DLD1 (cell line): ENCODE data around the gene DPYD.

Experiments
- in situ Hi-C: cut with HindIII; loops from 2 replicates; pipeline ENCODE4 v1.10.0; 2017; ENCODE audit warnings: low sequenced_read_pairs

DPYD gene

GRCh38 chr1:97630948-97631347, 289.9 kb downstream of the DPYD start:
- in situ Hi-C loops: no loop called here

DNA sequence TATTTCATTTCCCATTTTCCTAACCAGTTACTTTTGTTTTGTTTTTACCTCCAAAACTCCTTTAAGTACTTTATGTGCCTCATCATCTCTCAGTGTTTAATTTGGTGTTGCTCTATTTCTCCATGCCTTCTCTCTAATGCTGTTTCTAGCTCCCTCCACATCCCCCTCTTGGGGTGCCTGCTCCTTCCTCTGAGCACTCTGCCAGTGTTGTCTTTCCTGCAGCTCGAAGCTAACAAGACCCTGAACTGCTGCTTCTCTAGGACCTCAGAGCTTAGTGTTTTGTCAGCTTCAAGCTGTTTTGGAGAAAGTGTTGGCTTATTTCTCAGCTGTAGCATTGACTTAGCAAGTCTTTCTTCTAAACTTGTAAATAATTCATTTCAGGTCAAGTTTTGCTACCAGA, 290.6 kb downstream of the DPYD start:
- in situ Hi-C loops: no loop called here

- in situ Hi-C loops: no loop called here
Measured at GRCh38 chr1:97623220-97623619, 297.6 kb downstream of the DPYD start.

- in situ Hi-C loops: no loop called here
Measured at GRCh38 chr1:97621955-97622354, 298.9 kb downstream of the DPYD start.

DNA sequence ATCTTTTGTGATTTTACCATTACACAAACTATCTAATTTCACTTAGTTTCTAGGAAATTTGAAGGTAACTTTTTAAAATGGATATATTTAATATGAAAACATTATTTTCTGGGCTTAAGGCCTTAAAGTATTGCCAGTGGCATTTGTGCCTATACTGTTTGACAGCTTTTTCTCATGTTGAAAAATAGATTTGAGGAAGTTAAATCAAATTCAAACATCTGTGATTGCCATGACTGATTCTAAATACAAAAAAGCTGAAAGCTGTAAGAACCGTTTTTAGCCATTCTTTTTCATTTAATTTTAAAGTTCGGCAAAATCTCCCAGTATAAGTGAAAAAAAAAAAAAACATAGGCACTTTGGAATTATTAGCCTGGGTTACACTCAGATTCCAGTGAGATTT, 301.1 kb downstream of the DPYD start:
- in situ Hi-C loops: no loop called here

GRCh38 chr1:97610748-97611147, 310.1 kb downstream of the DPYD start:
- in situ Hi-C loops: no loop called here

GRCh38 chr1:97610102-97610501, 310.7 kb downstream of the DPYD start:
- in situ Hi-C loops: no loop called here

- in situ Hi-C loops: no loop called here
Measured at GRCh38 chr1:97608272-97608671, 312.6 kb downstream of the DPYD start.

- in situ Hi-C loops: no loop called here
Measured at GRCh38 chr1:97603776-97604175, 317.1 kb downstream of the DPYD start.

DNA sequence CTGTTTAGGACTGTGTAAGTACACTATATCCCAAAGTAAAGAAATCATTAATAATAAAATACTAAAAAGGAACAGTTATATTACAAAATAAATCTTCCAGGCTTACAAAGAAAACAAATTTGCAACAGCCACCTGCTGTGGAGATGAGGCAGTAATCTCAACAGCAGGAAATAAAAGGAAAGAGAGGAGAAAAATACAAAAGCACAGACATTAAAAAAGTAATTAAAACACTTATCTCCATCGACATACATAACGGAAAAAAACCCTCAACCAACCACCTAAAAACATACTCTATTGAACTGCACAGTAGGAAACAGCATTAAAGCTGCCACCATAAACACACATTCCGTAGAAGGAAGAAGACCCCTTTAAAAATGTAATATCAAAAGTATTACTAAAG, 317.6 kb downstream of the DPYD start:
- in situ Hi-C loops: no loop called here

DNA sequence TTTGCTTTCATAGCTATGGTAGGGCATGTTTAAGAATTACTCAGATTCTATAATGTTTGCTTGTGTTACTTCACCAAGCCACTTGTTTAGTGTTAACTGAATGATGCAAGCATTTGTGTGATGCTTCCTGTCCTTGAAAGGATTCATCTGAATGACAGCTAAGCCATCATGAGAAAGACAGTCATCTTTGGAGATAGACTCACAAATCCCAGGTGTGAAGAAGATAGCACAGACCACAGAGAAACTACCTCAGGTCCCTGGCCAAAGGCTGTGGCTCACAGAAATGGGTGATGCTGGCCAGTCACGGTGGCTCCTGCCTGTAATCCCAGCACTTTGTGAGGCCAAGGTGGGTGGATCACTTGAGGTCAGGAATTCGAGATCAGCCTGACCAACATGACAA, 321.4 kb downstream of the DPYD start:
- in situ Hi-C loops: no loop called here

- in situ Hi-C loops: no loop called here
Measured at GRCh38 chr1:97593192-97593591, 327.6 kb downstream of the DPYD start.

- in situ Hi-C loops: no loop called here
Measured at GRCh38 chr1:97588772-97589171, 332.1 kb downstream of the DPYD start.

DNA sequence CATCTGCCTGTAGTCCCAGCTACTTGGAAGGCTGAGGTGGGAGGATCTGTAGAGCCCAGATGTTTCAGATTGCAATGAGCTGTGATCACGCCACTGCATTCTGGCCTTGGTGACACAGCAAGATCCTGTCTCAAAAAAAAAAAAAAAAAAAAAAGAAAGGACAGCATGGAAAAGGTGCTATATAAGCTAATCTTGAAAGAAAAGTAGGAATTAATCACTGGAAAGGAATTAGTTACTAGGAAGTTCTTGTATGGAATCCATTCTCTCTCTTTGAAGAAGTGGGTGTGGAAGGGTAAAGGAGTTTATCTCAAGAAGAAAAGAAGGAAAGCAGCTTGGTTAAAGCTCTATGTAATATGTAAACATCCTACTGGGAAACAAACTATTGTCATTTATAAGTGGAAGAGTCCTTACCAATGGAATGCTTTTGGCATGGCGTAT, 339.2 kb downstream of the DPYD start:
- in situ Hi-C loops: no loop called here

DNA sequence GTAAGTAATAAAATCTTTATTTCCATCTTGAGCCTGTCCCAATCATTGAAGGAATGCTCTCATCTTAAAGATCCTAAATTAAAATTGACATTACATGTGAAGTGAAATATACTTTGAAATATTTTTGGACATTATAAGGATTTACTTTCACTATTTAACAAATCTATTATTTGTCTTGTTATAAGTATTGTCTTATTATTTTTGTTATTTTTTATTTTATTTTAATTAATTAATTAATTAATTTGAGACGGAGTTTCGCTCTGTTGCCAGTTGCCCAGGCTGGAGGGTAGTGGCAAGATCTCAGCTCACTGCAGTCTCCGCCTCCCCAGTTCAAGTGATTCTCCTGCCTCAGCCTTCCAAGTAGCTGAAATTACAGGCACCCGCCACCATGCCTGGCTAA, 343.2 kb downstream of the DPYD start:
- in situ Hi-C loops: no loop called here

- in situ Hi-C loops: no loop called here
Measured at GRCh38 chr1:97573553-97573952, 347.3 kb downstream of the DPYD start.

DNA sequence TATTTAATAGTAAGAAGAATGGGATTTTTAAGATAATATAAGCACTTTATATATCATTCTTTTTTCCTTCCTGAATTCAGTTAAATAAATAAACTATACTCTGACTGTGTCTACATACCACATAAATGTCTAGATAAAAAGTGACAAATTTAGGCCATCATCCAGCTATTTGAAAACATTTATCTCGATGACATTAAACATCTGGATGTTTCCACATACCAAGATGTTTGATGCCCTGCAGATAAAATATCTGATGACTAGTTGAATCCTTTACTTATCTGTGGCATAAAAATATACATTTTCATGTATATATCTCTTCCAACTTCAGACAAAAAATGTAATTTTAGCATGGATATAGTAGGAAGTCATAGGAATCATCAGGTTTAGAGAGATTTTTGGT, 348.3 kb downstream of the DPYD start:
- in situ Hi-C loops: no loop called here

DNA sequence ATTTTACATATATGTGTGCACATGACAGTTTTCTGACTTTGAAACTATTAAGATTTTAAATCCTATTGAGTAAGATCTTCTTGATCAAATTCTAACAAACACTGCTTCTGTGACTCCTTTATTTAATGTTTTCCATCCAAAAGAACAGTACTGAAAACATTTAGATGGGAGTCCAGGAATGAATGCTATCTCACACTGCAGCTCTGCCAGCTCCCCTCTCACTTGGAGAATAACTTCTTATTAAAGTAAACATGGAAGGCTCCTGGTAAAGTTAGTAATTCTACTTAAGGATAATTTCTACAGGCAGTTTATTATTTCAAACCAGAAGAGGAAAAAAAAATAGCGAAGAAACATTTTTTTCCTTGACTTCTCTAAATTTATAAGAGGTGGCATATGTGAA, 349.1 kb downstream of the DPYD start:
- in situ Hi-C loops: no loop called here

DNA sequence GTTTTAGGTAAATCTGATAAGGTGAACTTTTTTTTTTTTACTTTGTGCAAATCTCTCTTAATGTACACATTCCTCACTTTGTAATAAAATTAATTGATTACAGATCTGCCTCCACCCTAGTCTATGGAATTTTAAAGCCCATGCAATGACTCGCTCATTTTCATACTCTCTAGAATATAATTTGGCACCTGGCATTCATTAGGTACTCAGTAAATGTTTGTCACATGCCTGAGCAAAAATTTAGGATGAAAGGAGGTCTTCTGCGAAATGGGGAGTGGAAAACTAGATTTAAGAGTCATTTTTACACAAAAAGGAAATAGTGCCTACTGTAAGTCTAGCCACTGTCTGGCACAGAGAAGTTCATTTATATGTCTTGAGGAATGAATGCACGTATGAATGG, 350.1 kb downstream of the DPYD start:
- in situ Hi-C loops: no loop called here

DNA sequence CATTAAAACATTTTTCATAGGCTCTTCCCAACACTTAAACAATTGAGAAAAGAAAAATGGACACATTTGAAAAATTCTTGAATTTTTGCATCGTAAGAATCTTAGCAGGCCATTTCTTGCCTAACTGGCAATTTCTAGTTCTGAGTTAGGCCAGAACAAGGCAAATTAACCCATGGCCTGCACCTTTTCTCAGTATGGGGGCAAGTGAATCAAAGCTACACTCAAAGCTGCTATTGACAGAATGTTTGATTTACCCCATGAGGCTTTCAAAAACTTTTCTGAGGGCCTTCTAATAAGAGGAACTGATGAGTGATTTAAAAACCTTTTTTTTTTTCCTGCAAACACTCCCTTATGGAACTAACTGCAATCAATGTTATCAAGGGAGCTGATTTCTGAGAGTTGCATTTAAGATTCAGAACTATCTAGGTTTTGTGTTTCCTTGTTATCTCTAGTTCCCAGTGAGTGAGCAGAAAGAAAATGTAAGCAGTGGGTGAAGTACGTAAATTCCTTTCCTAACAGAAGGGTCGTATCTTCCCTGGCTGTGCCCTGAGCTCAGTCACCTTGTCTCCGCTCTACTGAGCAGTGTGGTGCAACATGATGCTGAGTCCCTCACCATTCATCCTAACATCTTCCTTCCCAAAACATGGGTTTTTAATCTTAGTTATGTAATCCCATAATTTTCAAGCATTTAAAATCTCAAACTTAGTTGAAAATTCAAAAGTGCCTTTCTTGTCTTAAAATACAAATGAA, 353.7 kb downstream of the DPYD start:
- in situ Hi-C loops: no loop called here

DNA sequence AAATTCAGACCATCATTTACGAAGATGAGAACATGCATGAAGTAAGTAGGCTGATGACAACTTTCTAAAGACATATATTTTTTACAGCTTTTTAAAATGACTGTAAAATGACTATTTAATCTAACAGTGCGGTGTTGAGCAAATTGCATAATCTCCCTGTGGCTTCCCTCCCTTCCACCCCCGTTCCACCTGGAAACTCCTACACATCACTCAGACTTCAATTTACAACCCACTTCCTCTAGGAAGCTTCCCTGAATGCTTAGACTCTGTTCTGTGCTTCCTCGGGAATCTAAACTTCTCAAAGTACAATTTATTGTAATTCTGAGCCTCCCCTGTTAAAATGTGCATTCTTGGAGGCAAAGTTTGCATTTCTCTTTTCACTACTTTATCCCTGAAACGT, 354.9 kb downstream of the DPYD start:
- in situ Hi-C loops: no loop called here

DNA sequence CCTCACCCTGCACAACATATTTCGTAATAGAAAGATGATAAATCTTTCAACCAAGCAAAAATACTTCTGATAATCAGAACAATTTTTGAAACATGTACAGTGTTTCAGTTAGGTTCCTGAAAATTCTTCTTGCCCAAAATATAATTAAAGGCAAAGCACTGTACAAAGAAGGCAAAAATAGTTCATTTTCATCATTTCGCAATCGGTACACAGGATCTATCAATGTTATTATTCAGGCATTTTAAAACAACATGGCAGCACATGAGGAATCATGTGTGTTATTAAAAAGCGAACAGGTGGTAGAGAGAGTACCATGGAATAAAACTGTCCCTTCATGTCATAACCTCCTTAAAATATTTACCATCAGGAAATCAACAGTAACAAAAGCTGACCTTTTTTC, 356.9 kb downstream of the DPYD start:
- in situ Hi-C loops: no loop called here

DNA sequence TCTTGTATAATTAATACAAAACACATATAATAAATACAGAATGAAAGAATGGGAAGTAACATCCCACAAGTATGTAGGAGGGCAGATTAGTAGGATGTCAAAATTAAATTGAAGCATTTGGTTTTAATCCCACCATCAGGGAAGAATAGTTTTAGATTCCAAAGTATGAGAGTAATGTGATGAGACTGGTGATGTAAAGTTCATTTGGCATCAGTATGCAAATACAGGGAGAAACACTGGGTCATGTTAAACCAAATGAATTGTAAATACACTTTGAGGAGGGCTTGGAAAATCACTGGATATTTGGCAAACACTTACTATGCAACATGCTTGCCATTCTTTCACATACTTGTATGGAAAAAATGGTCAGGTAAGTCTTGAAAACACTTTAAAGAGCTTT, 358.8 kb downstream of the DPYD start:
- in situ Hi-C loops: no loop called here
